ENCODE results near the gene LARGE1.

The LARGE1 gene

GRCh38 chr22:33666961-33667619 lies 253.2 kb downstream of the LARGE1 start:
- no peak for DNase-seq

- DNase-seq = peak in 4 of 56 donors; percentile 4 to 13 (median 8)
Observed at GRCh38 chr22:33666279-33666960, 253.9 kb downstream of the LARGE1 start.

GRCh38 chr22:33659448-33659847 lies 260.8 kb downstream of the LARGE1 start:
- DNase-seq = no peak

GRCh38 chr22:33658775-33659174 lies 261.5 kb downstream of the LARGE1 start:
- peak in 1 of 56 donors; percentile 4 for DNase-seq

- DNase-seq = no peak
Observed at GRCh38 chr22:33657670-33658069, 262.6 kb downstream of the LARGE1 start.

- no peak for DNase-seq
Observed at GRCh38 chr22:33656808-33657628, 263.3 kb downstream of the LARGE1 start.

GRCh38 chr22:33654173-33654895 lies 265.9 kb downstream of the LARGE1 start:
- no peak for DNase-seq

- no peak for DNase-seq
Observed at GRCh38 chr22:33653532-33654063, 266.7 kb downstream of the LARGE1 start.

GRCh38 chr22:33652615-33653014 lies 267.7 kb downstream of the LARGE1 start:
- no peak for DNase-seq

GRCh38 chr22:33650244-33650643 lies 270.0 kb downstream of the LARGE1 start:
- DNase-seq = peak in 1 of 56 donors; percentile 4

GRCh38 chr22:33648478-33648877 lies 271.8 kb downstream of the LARGE1 start:
- DNase-seq = no peak

GRCh38 chr22:33640900-33641299 lies 279.4 kb downstream of the LARGE1 start:
- no peak for DNase-seq

GRCh38 chr22:33639588-33640254 lies 280.6 kb downstream of the LARGE1 start:
- peak in 1 of 56 donors; percentile 1 for DNase-seq

GRCh38 chr22:33635766-33636165 lies 284.5 kb downstream of the LARGE1 start:
- no peak for DNase-seq

- no peak for DNase-seq
Observed at GRCh38 chr22:33631777-33632176, 288.5 kb downstream of the LARGE1 start.

GRCh38 chr22:33625959-33626358 lies 294.3 kb downstream of the LARGE1 start:
- no peak for DNase-seq

GRCh38 chr22:33620085-33620484 lies 300.2 kb downstream of the LARGE1 start:
- no peak for DNase-seq

GRCh38 chr22:33606504-33606903 lies 313.8 kb downstream of the LARGE1 start:
- DNase-seq = no peak

- no peak for DNase-seq
Observed at GRCh38 chr22:33605666-33606065, 314.6 kb downstream of the LARGE1 start.

- DNase-seq = no peak
Observed at GRCh38 chr22:33605221-33605620, 315.1 kb downstream of the LARGE1 start.

- no peak for DNase-seq
Observed at GRCh38 chr22:33601062-33601461, 319.2 kb downstream of the LARGE1 start.
